ENCODE measurements around the gene CUL4A.

Gene CUL4A

DNA sequence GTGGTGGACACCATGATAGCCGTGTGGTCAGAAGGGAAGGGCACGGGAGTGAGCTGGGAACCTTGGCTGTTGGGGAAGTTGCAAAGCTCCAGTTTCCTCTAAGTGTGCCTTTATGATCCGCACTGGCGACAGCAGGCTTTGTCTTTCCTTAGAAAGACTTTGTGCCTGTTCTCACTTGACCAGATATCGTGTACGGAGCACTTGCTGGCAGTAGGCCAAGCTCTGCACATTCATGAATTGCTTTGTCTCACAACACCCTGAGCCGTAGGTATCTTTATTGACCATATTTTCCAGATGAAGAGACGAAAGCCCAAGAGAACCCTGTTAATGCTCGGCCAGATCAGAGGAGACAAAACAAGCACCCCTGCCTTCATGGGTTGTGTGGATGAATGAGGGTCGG, 15.1 kb downstream of the CUL4A start:
- H3K27me3 ChIP-seq (ENCODE audit: insufficient read depth, low read length): no peaks in the 10 kb centered on the region
- peaks cover 92% of the 10 kb centered on the region for H3K36me3 ChIP-seq (ENCODE audit: insufficient read depth, low read length)
- no peaks in the 10 kb centered on the region for H3K4me1 ChIP-seq (ENCODE audit: insufficient read depth, low read length)
- no peak overlapping the region for H3K9ac ChIP-seq (ENCODE audit: low read depth, low read length)
- H3K9me3 ChIP-seq (ENCODE audit: insufficient read depth, low read depth, low read length): no peaks in the 10 kb centered on the region
- no peak overlapping the region for H3K27ac ChIP-seq (ENCODE audit: low read depth, low read length)
- WGBS: 97% methylated on average over 10 of the region's 10 CpGs
- H3K4me3 ChIP-seq (ENCODE audit: low read length): no peak overlapping the region

DNA sequence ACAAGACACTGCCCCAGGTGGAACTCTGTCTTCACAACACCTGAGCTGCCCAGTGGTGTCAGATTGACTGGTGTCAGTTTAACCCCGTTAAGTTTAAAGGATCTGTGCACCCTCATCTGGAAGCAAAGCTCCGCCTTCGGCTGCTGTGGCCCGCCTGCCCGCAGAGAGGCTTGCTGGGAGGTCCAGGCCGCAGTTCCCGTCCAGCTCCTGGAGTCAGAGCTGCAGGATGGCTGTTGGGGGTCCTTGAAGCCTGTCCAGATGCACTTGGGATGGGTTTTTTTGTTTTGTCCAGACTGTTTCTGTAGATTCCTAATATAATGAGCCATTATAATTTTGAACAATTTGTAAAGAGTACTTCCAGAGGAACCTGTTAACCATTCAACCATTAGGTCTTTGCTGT, 16.1 kb downstream of the CUL4A start:
- Histone ChIP-seq H3K4me1 (ENCODE audit: insufficient read depth, low read length) (no peaks in the 10 kb centered on the region), H3K27me3 (ENCODE audit: insufficient read depth, low read length) (no peaks in the 10 kb centered on the region), H3K4me3 (ENCODE audit: low read length) (no peak overlapping the region), H3K9ac (ENCODE audit: low read depth, low read length) (no peak overlapping the region), H3K9me3 (ENCODE audit: insufficient read depth, low read depth, low read length) (no peaks in the 10 kb centered on the region), H3K27ac (ENCODE audit: low read depth, low read length) (no peak overlapping the region), H3K36me3 (ENCODE audit: insufficient read depth, low read length) (peaks cover 92% of the 10 kb centered on the region)
- 93% methylated on average over 7 of the region's 7 CpGs for WGBS

DNA sequence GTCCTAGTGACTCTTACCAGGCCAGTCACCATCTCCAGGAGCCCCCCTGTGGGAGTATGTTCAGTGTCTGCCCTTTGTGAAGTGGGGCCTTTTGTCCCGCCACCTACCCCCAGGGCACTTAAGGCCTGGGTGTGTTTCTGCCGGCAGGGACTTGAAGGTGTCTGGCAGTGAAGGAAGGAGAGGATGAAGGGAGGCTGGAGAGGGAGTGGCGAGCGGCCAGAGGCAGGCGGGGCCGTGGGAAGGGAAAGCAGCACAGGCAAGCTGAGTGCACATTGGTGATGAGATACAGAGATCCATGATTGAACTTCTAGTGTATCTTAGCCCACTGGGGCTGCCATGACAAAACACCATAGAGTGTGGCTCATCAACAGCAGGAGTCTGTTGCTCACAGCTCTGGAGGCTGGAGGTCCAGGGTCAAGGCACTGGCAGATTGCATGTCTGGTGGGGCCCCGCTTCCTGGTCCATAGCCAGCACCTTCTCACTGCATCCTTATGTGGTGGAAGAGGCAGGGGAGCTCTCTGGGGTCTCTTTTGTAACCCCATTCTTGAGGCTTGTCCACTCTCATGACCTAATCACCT, 17.5 kb downstream of the CUL4A start:
- H3K9ac ChIP-seq (ENCODE audit: low read depth, low read length): no peak overlapping the region
- H3K4me1 ChIP-seq (ENCODE audit: insufficient read depth, low read length): no peaks in the 10 kb centered on the region
- 97% methylated on average over 7 of the region's 7 CpGs for WGBS
- no peak overlapping the region for H3K4me3 ChIP-seq (ENCODE audit: low read length)
- H3K27ac ChIP-seq (ENCODE audit: low read depth, low read length): no peak overlapping the region
- H3K36me3 ChIP-seq (ENCODE audit: insufficient read depth, low read length): peaks cover 91% of the 10 kb centered on the region
- H3K9me3 ChIP-seq (ENCODE audit: insufficient read depth, low read depth, low read length): no peaks in the 10 kb centered on the region
- no peaks in the 10 kb centered on the region for H3K27me3 ChIP-seq (ENCODE audit: insufficient read depth, low read length)

DNA sequence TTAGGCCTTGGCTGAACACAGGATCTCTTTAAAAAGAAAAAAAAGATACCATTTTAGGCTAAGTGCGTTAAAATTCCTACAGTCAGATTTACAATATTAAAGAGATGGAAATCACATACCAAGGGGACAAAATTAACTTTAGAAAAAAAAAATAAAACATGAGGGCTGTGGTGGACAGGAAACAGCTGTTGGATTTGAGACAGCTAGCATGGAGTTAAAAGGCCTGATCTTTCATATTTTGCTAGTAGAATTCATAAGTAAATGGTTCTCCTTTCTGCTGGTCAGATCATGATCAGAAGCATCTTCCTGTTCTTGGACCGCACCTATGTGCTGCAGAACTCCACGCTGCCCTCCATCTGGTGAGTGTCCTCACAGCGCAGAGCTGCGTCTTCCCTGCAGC, 19.7 kb downstream of the CUL4A start:
- Histone ChIP-seq H3K4me1 (ENCODE audit: insufficient read depth, low read length) (no peaks in the 10 kb centered on the region), H3K9ac (ENCODE audit: low read depth, low read length) (no peak overlapping the region), H3K36me3 (ENCODE audit: insufficient read depth, low read length) (peaks cover 84% of the 10 kb centered on the region), H3K27me3 (ENCODE audit: insufficient read depth, low read length) (no peaks in the 10 kb centered on the region), H3K9me3 (ENCODE audit: insufficient read depth, low read depth, low read length) (no peaks in the 10 kb centered on the region), H3K27ac (ENCODE audit: low read depth, low read length) (no peak overlapping the region), H3K4me3 (ENCODE audit: low read length) (no peak overlapping the region)
- 97% methylated on average over 5 of the region's 5 CpGs for WGBS

DNA sequence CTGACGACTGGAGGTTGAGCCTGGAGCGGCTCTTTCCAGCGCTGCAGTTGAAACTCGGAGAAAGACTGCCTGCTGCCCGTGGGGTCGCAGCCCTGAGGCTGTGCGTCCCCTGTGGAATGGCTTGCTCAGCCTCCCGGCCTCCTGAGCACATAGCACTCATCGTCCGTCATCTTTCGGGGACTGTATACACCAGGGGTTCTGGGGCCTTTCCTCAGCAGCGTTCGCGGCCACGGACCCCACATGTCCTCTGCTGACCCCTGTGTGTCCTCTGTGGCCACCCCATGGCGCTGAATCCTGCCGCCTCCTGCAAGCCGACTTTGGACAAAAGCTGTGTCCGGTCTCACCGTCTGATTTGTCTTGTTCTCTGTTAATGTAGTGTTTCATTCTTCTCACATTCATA, 20.4 kb downstream of the CUL4A start:
- Histone ChIP-seq H3K4me1 (ENCODE audit: insufficient read depth, low read length) (no peaks in the 10 kb centered on the region), H3K9ac (ENCODE audit: low read depth, low read length) (no peak overlapping the region), H3K9me3 (ENCODE audit: insufficient read depth, low read depth, low read length) (no peaks in the 10 kb centered on the region), H3K36me3 (ENCODE audit: insufficient read depth, low read length) (peaks cover 84% of the 10 kb centered on the region), H3K27ac (ENCODE audit: low read depth, low read length) (no peak overlapping the region), H3K4me3 (ENCODE audit: low read length) (no peak overlapping the region), H3K27me3 (ENCODE audit: insufficient read depth, low read length) (no peaks in the 10 kb centered on the region)
- WGBS: 97% methylated on average over 20 of the region's 20 CpGs

DNA sequence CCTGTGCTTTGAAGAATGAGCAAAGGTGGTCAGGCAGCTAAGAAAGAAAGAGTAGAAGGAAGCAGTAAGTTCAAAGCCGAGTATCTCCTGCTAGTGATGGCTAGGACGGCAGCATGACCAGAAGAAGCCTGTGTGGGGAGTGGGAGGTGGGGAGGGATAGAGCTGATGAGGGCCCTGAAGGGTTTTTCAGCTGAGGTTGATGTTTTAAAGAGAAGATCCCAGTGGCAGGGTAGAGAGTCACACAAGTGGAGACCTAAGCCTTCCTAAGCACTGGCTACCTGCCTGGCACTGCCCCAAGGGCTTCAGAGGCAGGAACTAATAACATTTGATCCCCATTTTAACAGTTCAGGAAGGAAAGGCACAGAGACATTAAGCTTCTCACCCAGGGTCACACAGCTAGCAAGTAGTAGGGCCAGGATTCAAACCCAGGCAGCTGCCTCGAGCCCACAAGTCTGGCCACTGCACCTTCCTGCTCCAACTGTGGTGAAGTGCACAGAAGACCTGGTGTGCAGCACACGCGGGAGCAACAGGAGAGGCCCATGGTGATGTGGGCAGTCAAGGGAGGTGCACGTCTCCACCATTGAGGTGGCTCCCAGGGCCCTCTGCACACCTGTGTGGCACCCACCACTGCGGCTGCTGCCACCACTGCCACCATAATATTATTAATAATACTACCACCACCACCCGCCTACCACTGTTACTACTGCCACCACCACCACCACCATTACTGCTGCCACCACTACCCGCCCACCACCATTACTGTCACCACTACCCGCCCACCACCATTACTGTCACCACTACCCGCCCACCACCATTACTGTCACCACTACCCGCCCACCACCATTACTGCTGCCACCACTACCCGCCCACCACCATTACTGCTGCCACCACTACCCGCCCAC, 22.1 kb downstream of the CUL4A start:
- Histone ChIP-seq H3K4me1 (ENCODE audit: insufficient read depth, low read length) (no peaks in the 10 kb centered on the region), H3K27me3 (ENCODE audit: insufficient read depth, low read length) (no peaks in the 10 kb centered on the region), H3K36me3 (ENCODE audit: insufficient read depth, low read length) (peaks cover 81% of the 10 kb centered on the region), H3K4me3 (ENCODE audit: low read length) (no peak overlapping the region), H3K27ac (ENCODE audit: low read depth, low read length) (no peak overlapping the region), H3K9ac (ENCODE audit: low read depth, low read length) (no peak overlapping the region), H3K9me3 (ENCODE audit: insufficient read depth, low read depth, low read length) (no peaks in the 10 kb centered on the region)
- 84% methylated on average over 14 of the region's 14 CpGs for WGBS

DNA sequence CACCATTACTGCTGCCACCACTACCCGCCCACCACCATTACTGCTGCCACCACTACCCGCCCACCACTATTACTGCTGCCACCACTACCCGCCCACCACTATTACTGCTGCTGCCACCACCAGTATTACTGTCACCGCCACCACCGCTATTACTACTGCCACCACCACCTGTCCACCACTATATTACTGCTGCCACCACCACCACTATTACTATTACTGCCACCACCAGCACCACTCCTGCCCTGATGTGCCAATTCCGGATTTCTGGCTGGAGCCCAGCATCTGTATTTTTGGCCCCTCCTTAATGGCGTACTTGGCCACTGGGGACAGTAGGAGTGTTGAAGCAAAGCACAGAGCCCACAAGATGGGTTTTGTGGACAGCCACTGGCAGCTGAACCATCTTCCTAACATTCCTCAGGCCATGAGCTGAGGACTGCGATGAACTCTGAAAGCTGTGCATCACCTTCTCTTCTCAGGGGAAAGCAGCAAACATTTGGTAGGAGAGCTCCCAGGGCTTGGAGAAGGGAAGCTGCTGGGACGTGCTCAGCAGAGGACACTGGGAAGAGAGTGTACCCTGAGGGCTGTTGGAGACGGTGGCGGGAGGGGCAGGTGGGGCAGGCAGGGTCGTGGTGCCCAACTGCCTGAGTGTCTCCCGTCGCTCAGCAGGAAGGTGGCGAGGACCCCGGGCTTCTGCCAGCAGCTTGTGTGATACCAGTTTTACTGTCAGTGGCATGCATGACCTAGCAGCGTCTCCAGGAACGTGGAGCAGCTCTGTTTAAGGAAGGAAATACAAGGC, 23.0 kb downstream of the CUL4A start:
- peaks cover 81% of the 10 kb centered on the region for H3K36me3 ChIP-seq (ENCODE audit: insufficient read depth, low read length)
- H3K9ac ChIP-seq (ENCODE audit: low read depth, low read length): no peak overlapping the region
- no peaks in the 10 kb centered on the region for H3K4me1 ChIP-seq (ENCODE audit: insufficient read depth, low read length)
- 85% methylated on average over 18 of the region's 18 CpGs for WGBS
- H3K4me3 ChIP-seq (ENCODE audit: low read length): no peak overlapping the region
- no peaks in the 10 kb centered on the region for H3K27me3 ChIP-seq (ENCODE audit: insufficient read depth, low read length)
- no peaks in the 10 kb centered on the region for H3K9me3 ChIP-seq (ENCODE audit: insufficient read depth, low read depth, low read length)
- H3K27ac ChIP-seq (ENCODE audit: low read depth, low read length): no peak overlapping the region

DNA sequence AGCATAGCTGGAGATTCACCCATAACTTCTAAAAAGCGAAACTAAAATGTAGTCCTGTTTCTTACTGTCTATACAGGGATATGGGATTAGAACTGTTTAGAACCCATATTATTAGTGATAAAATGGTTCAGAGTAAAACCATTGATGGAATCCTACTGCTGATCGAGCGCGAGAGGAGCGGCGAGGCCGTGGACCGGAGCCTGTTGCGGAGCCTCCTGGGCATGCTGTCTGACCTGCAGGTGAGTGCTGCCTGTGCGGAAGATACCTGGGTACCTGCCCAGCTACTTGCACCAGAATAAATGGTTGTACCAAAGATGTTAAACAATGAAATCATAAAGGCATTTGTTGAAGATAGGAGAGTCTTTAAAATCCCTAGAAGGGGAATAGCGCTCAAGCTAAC, 23.7 kb downstream of the CUL4A start:
- WGBS: 98% methylated on average over 11 of the region's 11 CpGs
- Histone ChIP-seq H3K36me3 (ENCODE audit: insufficient read depth, low read length) (peaks cover 82% of the 10 kb centered on the region), H3K4me1 (ENCODE audit: insufficient read depth, low read length) (no peaks in the 10 kb centered on the region)

DNA sequence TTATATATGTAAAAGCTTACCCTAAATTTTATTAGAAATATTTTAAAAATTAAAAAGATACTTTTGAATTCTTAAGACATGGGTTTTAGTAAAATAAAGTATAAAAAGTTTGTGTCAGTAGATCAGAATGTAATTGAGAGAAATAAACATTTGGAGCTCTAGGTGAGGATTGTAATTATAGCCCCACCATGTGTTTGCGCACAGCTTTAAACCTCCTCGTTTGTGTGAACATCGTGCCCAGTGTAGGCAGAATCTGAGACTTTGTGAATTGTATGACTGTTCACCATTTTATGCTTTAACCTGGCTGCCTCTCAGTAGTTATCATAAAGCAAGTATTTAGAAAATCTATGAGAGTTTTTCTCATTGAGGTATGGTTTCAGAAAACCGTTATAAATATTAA, 29.1 kb downstream of the CUL4A start:
- no peaks in the 10 kb centered on the region for H3K4me1 ChIP-seq (ENCODE audit: insufficient read depth, low read length)
- H3K4me3 ChIP-seq (ENCODE audit: low read length): no peak overlapping the region
- H3K27me3 ChIP-seq (ENCODE audit: insufficient read depth, low read length): no peaks in the 10 kb centered on the region
- no peaks in the 10 kb centered on the region for H3K9me3 ChIP-seq (ENCODE audit: insufficient read depth, low read depth, low read length)
- peaks cover 94% of the 10 kb centered on the region for H3K36me3 ChIP-seq (ENCODE audit: insufficient read depth, low read length)
- H3K27ac ChIP-seq (ENCODE audit: low read depth, low read length): no peak overlapping the region
- 98% methylated on average over 3 of the region's 4 CpGs for WGBS
- no peak overlapping the region for H3K9ac ChIP-seq (ENCODE audit: low read depth, low read length)

More for the DNA sequence above, 23.7 kb downstream of the CUL4A start:
- Histone ChIP-seq H3K4me3 (ENCODE audit: low read length) (no peak overlapping the region), H3K9me3 (ENCODE audit: insufficient read depth, low read depth, low read length) (no peaks in the 10 kb centered on the region), H3K27ac (ENCODE audit: low read depth, low read length) (no peak overlapping the region), H3K9ac (ENCODE audit: low read depth, low read length) (no peak overlapping the region), H3K27me3 (ENCODE audit: insufficient read depth, low read length) (no peaks in the 10 kb centered on the region)

DNA sequence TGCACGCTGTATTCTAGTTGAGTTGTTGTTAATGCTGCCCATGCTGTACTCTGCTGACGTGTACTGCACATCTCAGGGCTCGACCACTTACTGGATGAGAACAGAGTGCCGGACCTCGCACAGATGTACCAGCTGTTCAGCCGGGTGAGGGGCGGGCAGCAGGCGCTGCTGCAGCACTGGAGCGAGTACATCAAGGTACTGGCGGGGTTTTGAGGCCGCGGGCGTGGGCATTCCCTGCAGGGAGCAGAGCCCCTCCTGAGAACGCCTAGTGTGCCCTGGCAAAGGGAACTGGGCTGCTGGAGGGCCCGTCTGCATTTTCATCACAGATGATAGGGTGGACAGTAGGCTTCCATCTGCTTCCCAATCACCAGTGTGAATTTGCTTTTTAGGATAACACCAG, 29.9 kb downstream of the CUL4A start:
- H3K9me3 ChIP-seq (ENCODE audit: insufficient read depth, low read depth, low read length): no peaks in the 10 kb centered on the region
- peaks cover 94% of the 10 kb centered on the region for H3K36me3 ChIP-seq (ENCODE audit: insufficient read depth, low read length)
- WGBS: 95% methylated on average over 15 of the region's 15 CpGs
- H3K4me3 ChIP-seq (ENCODE audit: low read length): no peak overlapping the region
- peaks cover 5% of the 10 kb centered on the region; the same call in 1 of the 2 replicates for H3K4me1 ChIP-seq (ENCODE audit: insufficient read depth, low read length)
- H3K27ac ChIP-seq (ENCODE audit: low read depth, low read length): no peak overlapping the region
- H3K9ac ChIP-seq (ENCODE audit: low read depth, low read length): no peak overlapping the region
- H3K27me3 ChIP-seq (ENCODE audit: insufficient read depth, low read length): no peaks in the 10 kb centered on the region

DNA sequence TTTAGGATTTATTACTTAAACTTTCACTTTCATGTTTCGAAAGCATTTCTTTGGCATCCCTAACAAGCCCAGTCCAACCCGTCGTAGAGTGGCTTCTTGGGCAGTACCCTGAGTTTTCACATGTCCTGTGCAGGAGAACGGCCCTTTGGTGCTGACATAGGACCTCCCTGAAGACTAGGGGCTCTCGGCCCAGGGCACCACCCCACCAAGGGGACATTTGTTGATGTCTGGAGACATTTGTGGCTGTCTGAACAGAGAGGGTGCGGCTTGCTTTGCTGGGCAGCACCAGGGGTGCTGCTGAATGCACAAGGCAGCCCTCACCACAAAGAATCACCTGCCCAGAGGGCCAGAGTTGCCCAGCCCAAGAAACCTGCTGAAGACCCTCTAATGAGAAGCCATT, 30.6 kb downstream of the CUL4A start:
- Histone ChIP-seq H3K4me1 (ENCODE audit: insufficient read depth, low read length) (peaks cover 5% of the 10 kb centered on the region; the same call in 1 of the 2 replicates), H3K27ac (ENCODE audit: low read depth, low read length) (no peak overlapping the region), H3K9ac (ENCODE audit: low read depth, low read length) (no peak overlapping the region), H3K27me3 (ENCODE audit: insufficient read depth, low read length) (no peaks in the 10 kb centered on the region), H3K4me3 (ENCODE audit: low read length) (no peak overlapping the region), H3K36me3 (ENCODE audit: insufficient read depth, low read length) (peaks cover 94% of the 10 kb centered on the region), H3K9me3 (ENCODE audit: insufficient read depth, low read depth, low read length) (no peaks in the 10 kb centered on the region)
- WGBS: 98% methylated on average over 6 of the region's 6 CpGs

All from HUES64 (cell line).